GM12891 (cell line): ENCODE data around the gene SLFN12L.

Source experiments
- PAX5 ChIP-seq: IDR thresholded peaks from 2 replicates; pipeline ENCODE4 v1.6.1; 2011; ENCODE audit warnings: low read length, moderate library complexity, mild to moderate bottlenecking; ENCODE audit not compliant: insufficient read depth, severe bottlenecking
- POLR2A ChIP-seq: IDR thresholded peaks from 2 replicates; pipeline ENCODE4 v1.6.1; 2011; ENCODE audit warnings: low read depth, low read length, control low read depth
- POLR2AphosphoS5 ChIP-seq: IDR thresholded peaks from 2 replicates; pipeline ENCODE4 v1.6.1; 2011; ENCODE audit warnings: low read depth, low read length, control low read depth
- SPI1 ChIP-seq: IDR thresholded peaks from 2 replicates; pipeline ENCODE4 v1.6.1; 2011; ENCODE audit warnings: low read depth, low read length, control low read depth
- TAF1 ChIP-seq: IDR thresholded peaks from 2 replicates; pipeline ENCODE4 v1.6.1; 2011; ENCODE audit warnings: low read depth, low read length, control low read depth

GRCh38 chr17:35543856-35544255 lies 6.4 kb upstream of the SLFN12L start:
- TF ChIP-seq POLR2A = no peak
- TF ChIP-seq PAX5 = no peak
- no peak for TF ChIP-seq POLR2AphosphoS5
- no peak for TF ChIP-seq SPI1
- TF ChIP-seq TAF1 = no peak
